Endothelial cell of umbilical vein (primary cell): ENCODE results near the gene RINL.
"Not testable (repeated sequence)": the region's sequence is repeated elsewhere in the genome, so short reads cannot be mapped to it uniquely, and the experiment has no call there.

Experiments
- CTCF ChIP-seq, 2 donors: IDR thresholded peaks; 1 replicate in 1 of 2; 2 replicates in 1 of 2; pipeline ENCODE4 v1.5.1; 2011; ENCODE audit warnings: low read length in 2 of 2, mild to moderate bottlenecking in 2 of 2, moderate library complexity in 2 of 2, control low read depth in 1 of 2, inconsistent platforms in 1 of 2, low read depth in 1 of 2; ENCODE audit not compliant: insufficient read depth in 1 of 2; ENCODE audit errors: extremely low read depth in 1 of 2
- EZH2 ChIP-seq: IDR thresholded peaks from 2 replicates; pipeline ENCODE4 v1.6.1; 2012; ENCODE audit warnings: borderline replicate concordance, low read depth, mild to moderate bottlenecking, moderate library complexity, low read length, inconsistent platforms; ENCODE audit not compliant: severe bottlenecking
- FOS ChIP-seq: IDR thresholded peaks from 2 replicates; pipeline ENCODE4 v1.6.1; 2011; ENCODE audit warnings: mild to moderate bottlenecking, low read length, moderate library complexity, borderline replicate concordance; ENCODE audit not compliant: insufficient read depth
- GATA2 ChIP-seq: IDR thresholded peaks from 2 replicates; pipeline ENCODE4 v1.7.0; 2011; ENCODE audit warnings: low read depth, mild to moderate bottlenecking, moderate library complexity, mixed read lengths, low read length; ENCODE audit not compliant: insufficient read length, insufficient read depth
- JUN ChIP-seq: IDR thresholded peaks from 2 replicates; pipeline ENCODE4 v1.6.1; 2011; ENCODE audit warnings: borderline replicate concordance, low read depth; ENCODE audit not compliant: insufficient read length, insufficient read depth
- MAX ChIP-seq: IDR thresholded peaks from 2 replicates; pipeline ENCODE4 v1.6.1; 2011; ENCODE audit not compliant: insufficient read depth, insufficient read length
- MYC ChIP-seq: IDR thresholded peaks from one replicate; pipeline ENCODE4 v1.6.1; 2011; ENCODE audit warnings: mild to moderate bottlenecking, low read depth, low read length
- POLR2A ChIP-seq: IDR thresholded peaks from 2 replicates; pipeline ENCODE4 v1.6.1; 2012; ENCODE audit warnings: low read depth, mild to moderate bottlenecking, control low read depth, low read length
- POLR2AphosphoS5 ChIP-seq: IDR thresholded peaks from 2 replicates; pipeline ENCODE4 v1.6.1; 2012; ENCODE audit warnings: low read depth, mild to moderate bottlenecking, control low read depth, low read length, moderate library complexity; ENCODE audit not compliant: insufficient read depth

- TF ChIP-seq MYC; CTCF (IDR thresholded peaks at IDR 0.05; ENCODE audit: extremely low read depth in 1 of 2, insufficient read depth in 1 of 2, low read depth in 1 of 2, low read length in 2 of 2); POLR2A; EZH2; GATA2; MAX; POLR2AphosphoS5; JUN; FOS: not testable (repeated sequence)
Observed at GRCh38 chr19:38854961-38855360, 23.1 kb downstream of the RINL start.
